BLaER1 (cell line): Measurements from ENCODE around the gene HMBS.
"Not testable (repeated sequence)": the region's sequence is repeated elsewhere in the genome, so short reads cannot be mapped to it uniquely, and the experiment has no call there.

Experiments used
- H3K27ac ChIP-seq: shearing (Covaris generic); formaldehyde crosslinking; 2 replicates; pipeline ENCODE4 v1.8.1; 2022
- H3K27me3 ChIP-seq: shearing (Covaris generic); formaldehyde crosslinking; 2 replicates; pipeline ENCODE4 v1.8.1; 2022
- H3K36me3 ChIP-seq: shearing (Covaris generic); formaldehyde crosslinking; 2 replicates; pipeline ENCODE4 v1.8.1; 2022
- H3K4me1 ChIP-seq: shearing (Covaris generic); formaldehyde crosslinking; 2 replicates; pipeline ENCODE4 v1.8.1; 2022
- H3K4me2 ChIP-seq: shearing (Covaris generic); formaldehyde crosslinking; 2 replicates; pipeline ENCODE4 v1.8.1; 2022
- H3K4me3 ChIP-seq: shearing (Covaris generic); formaldehyde crosslinking; 2 replicates; pipeline ENCODE4 v1.8.1; 2022
- H3K9ac ChIP-seq: shearing (Covaris generic); formaldehyde crosslinking; 2 replicates; pipeline ENCODE4 v1.8.1; 2022
- H3K9me3 ChIP-seq: shearing (Covaris generic); formaldehyde crosslinking; 2 replicates; pipeline ENCODE4 v1.8.1; 2022
- H4K20me1 ChIP-seq: shearing (Covaris generic); formaldehyde crosslinking; 2 replicates; pipeline ENCODE4 v1.8.1; 2022
- Cebpa-rat ChIP-seq: shearing (Covaris generic); IDR thresholded peaks from 2 replicates; pipeline ENCODE4 v1.8.1; 2022

The HMBS gene

DNA sequence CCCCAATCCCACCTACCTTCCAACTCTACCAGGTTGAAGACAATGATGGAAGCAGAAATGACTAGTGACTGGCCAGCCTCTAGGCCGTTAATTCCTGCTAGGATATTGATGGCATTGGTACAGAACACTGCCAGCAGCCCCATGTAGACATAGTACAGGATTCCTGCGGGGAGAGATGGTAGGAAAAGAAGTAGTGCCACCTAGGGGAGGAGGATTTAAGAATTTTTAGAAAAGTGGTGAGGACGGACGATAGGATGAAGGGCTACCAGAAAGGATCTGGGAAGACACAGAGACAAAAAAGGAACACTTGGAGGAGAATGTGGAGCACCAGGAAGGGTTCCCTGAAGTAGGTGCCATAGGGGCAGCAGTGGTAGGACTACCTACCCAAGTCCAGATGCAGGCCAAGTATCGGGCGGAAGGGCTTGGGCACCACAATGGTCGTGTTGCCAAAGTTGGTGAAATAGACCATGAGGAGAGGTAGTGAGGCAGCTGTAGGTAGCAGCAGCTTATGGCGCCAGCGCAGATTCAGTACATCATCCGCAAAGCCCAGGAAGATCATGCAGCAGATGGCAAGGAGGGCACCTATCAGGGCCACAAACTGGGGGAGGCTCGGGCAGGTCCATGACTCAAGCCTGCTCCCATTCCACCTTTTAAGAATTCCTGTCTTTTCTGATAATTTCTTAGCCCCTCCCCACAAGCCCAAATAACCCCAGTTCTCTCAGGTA, 15.7 kb downstream of the HMBS start:
- no peak for TF ChIP-seq Cebpa-rat
- H3K36me3 ChIP-seq: peaks cover 33% of the 10 kb centered on the region
- H3K9ac ChIP-seq: peak overlapping the region; percentile 84
- H3K9me3 ChIP-seq: no peaks in the 10 kb centered on the region
- peak overlapping the region; percentile 94; the same call in 1 of the 2 replicates for H3K27ac ChIP-seq
- H3K4me2 ChIP-seq: peak overlapping the region; percentile 91
- H3K4me1 ChIP-seq: peaks cover 65% of the 10 kb centered on the region
- H3K27me3 ChIP-seq: no peaks in the 10 kb centered on the region
- peak overlapping the region; percentile 88 for H3K4me3 ChIP-seq
- H4K20me1 ChIP-seq: no peaks in the 10 kb centered on the region

GRCh38 chr11:119100994-119101758, 16.5 kb downstream of the HMBS start:
- Histone ChIP-seq H3K9ac (peak overlapping the region; percentile 84), H3K4me2 (peak overlapping the region; percentile 91), H3K27ac (peak overlapping the region; percentile 94), H3K4me1 (peaks cover 63% of the 10 kb centered on the region), H3K27me3 (no peaks in the 10 kb centered on the region), H3K9me3 (no peaks in the 10 kb centered on the region), H4K20me1 (no peaks in the 10 kb centered on the region), H3K36me3 (peaks cover 32% of the 10 kb centered on the region), H3K4me3 (peak overlapping the region; percentile 88)
- no peak for TF ChIP-seq Cebpa-rat

GRCh38 chr11:119101759-119102423, 17.2 kb downstream of the HMBS start, which contains the start of gene DPAGT1:
TSS of gene DPAGT1 (minus strand) at chr11:119101853. CDS start at chr11:119101655, 198 bp downstream.
- Histone ChIP-seq H3K36me3 (peaks cover 24% of the 10 kb centered on the region), H3K4me3 (peak within 1 kb of the TSS; percentile 88), H3K9me3 (no peaks in the 10 kb centered on the region), H4K20me1 (no peaks in the 10 kb centered on the region), H3K9ac (peak within 1 kb of the TSS; percentile 84), H3K27me3 (no peaks in the 10 kb centered on the region), H3K4me2 (peak within 1 kb of the TSS; percentile 91), H3K27ac (peak within 1 kb of the TSS; percentile 94), H3K4me1 (peaks cover 63% of the 10 kb centered on the region)
- TF ChIP-seq Cebpa-rat: no peak

DNA sequence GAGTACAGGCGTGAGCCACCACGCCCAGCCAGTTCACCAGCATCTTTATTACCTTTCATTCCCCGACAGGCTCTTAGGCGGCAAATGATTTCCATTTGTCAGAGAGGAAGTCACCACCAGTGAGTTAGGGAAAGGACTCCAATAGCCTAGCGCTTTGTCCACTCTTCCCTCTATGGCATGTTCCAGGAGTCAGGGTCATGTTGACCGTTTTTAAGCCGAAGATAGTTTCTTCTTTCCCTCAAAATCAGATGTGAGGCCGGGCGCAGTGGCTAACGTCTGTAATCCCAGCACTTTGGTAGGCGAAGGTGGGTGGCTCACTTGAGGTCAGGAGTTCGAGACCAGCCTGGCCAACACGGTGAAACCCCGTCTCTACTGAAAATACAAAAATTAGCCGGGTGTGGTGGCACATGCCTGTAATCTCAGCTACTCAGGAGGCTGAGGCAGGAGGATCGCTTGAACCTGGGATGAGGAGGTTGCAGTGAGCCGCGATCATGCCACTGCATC, 18.5 kb downstream of the HMBS start:
- H3K4me3 ChIP-seq: peak overlapping the region; percentile 88
- H4K20me1 ChIP-seq, H3K9me3 ChIP-seq, H3K27me3 ChIP-seq: not testable (repeated sequence)
- 0 out of 2 replicates have a peak overlapping the region, but pooled peaks have one; percentile 32 for H3K9ac ChIP-seq
- H3K4me1 ChIP-seq: peaks cover 65% of the 10 kb centered on the region
- peak overlapping the region; percentile 91 for H3K4me2 ChIP-seq
- H3K27ac ChIP-seq: peak overlapping the region; percentile 94; the same call in 1 of the 2 replicates
- peaks cover 11% of the 10 kb centered on the region for H3K36me3 ChIP-seq

- H3K9me3 ChIP-seq: no peaks in the 10 kb centered on the region
- no peaks in the 10 kb centered on the region for H3K27me3 ChIP-seq
- no peak for TF ChIP-seq Cebpa-rat
- H4K20me1 ChIP-seq: peaks cover 12% of the 10 kb centered on the region; the same call in 1 of the 2 replicates
- H3K36me3 ChIP-seq: peaks cover 6% of the 10 kb centered on the region; the same call in 1 of the 2 replicates
- H3K4me1 ChIP-seq: peaks cover 70% of the 10 kb centered on the region
- no peak overlapping the region for H3K4me3 ChIP-seq
- peak overlapping the region; percentile 91 for H3K4me2 ChIP-seq
- H3K9ac ChIP-seq: 0 out of 2 replicates have a peak overlapping the region, but pooled peaks have one; percentile 51
- H3K27ac ChIP-seq: 0 out of 2 replicates have a peak overlapping the region, but pooled peaks have one; percentile 18
Observed at GRCh38 chr11:119103793-119104192, 19.1 kb downstream of the HMBS start.

DNA sequence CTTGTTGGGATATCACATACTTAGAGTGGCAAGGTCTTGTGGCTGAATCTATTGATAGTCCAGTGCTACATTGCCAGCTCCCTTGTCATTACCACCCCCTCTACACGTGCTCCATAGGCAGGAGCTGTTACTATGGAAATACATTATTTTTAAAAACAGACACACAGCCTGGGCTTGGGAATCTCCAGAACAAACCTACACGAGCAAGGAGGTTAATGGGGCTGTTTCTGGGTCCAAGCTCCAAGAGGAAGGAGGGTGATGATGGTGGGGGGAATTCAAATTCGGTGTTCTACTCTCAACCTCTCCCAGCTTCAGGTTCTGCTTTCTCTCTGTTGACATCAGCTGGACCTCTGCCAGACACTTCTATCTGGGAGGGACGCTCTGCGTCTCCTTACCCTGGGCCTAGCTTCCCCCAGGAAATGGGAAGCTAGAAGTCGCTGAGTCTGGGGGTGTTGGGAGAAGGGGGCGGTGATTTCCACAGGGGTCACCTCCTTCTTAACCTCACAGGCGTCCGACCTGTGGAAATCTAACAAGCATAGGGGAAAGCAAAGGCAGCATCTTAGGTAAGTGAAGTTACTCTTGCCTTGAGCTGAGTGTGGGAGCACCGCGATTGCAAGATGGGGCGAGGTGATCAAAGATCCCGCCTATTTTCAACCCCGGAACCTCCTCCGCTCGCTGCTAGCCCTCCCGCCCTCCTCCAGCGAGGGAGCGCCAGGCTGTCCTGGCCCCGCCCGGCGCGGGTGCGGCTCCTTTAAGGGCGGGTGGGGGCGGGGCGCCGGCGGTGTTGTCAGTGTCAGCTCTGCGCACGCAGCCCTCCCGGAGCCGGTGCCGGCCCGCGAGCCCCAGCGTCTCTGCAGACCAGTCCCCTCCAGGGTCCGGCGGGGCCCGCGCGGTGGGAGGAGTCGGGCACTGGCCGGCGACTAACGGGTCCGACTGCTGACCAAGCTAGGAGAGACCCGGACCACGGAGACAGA, 22.2 kb downstream of the HMBS start, which contains the start of gene C2CD2L:
TSS of gene C2CD2L (plus strand) at position 781 of the 974 bp plus-strand sequence. CDS start 398 bp downstream, outside the sequence.
- no peak for TF ChIP-seq Cebpa-rat
- Histone ChIP-seq H3K9me3 (no peaks in the 10 kb centered on the region), H3K36me3 (peaks cover 23% of the 10 kb centered on the region), H3K9ac (peak within 1 kb of the TSS; percentile 88), H3K4me3 (peak within 1 kb of the TSS; percentile 91), H3K27me3 (no peaks in the 10 kb centered on the region), H3K27ac (peak within 1 kb of the TSS; percentile 63), H3K4me1 (peaks cover 65% of the 10 kb centered on the region), H3K4me2 (peak within 1 kb of the TSS; percentile 99), H4K20me1 (peaks cover 18% of the 10 kb centered on the region; the same call in 1 of the 2 replicates)

- peak overlapping the region; percentile 63 for H3K27ac ChIP-seq
- H3K9ac ChIP-seq: peak overlapping the region; percentile 88
- no peak for TF ChIP-seq Cebpa-rat
- H3K36me3 ChIP-seq: peaks cover 31% of the 10 kb centered on the region
- H3K4me3 ChIP-seq: peak overlapping the region; percentile 91
- peak overlapping the region; percentile 99 for H3K4me2 ChIP-seq
- H3K9me3 ChIP-seq: no peaks in the 10 kb centered on the region
- H3K27me3 ChIP-seq: no peaks in the 10 kb centered on the region
- peaks cover 18% of the 10 kb centered on the region; the same call in 1 of the 2 replicates for H4K20me1 ChIP-seq
- H3K4me1 ChIP-seq: peaks cover 61% of the 10 kb centered on the region
Observed at GRCh38 chr11:119107538-119108145, 23.0 kb downstream of the HMBS start.
